KOPT-K1 (cell line): ENCODE data around the gene SERINC5.
A peak's percentile ranks its signal among the peaks of the same experiment; 100 is the strongest.
"Not testable (repeated sequence)": the region's sequence is repeated elsewhere in the genome, so short reads cannot be mapped to it uniquely, and the experiment has no call there.

ENCODE experiments used
- H3K27ac ChIP-seq: fragments of 200-600 bp; sonication (generic); 2 replicates; pipeline ENCODE4 v1.5.1; 2016; ENCODE audit warnings: antibody characterized with exemption, mild to moderate bottlenecking, low read depth, low read length; ENCODE audit not compliant: poor library complexity, severe bottlenecking
- H3K36me3 ChIP-seq: fragments of 200-600 bp; sonication (generic); 2 replicates; pipeline ENCODE4 v1.5.1; 2017; ENCODE audit warnings: antibody characterized with exemption, mild to moderate bottlenecking, low read length, moderate library complexity; ENCODE audit not compliant: insufficient read depth
- H3K9me3 ChIP-seq: fragments of 200-600 bp; sonication (generic); 2 replicates; pipeline ENCODE4 v1.5.1; 2017; ENCODE audit warnings: antibody characterized with exemption, low read length, mild to moderate bottlenecking; ENCODE audit not compliant: insufficient read depth, poor library complexity, severe bottlenecking

The SERINC5 gene

GRCh38 chr5:80255811-80256712 is at the start of gene SERINC5:
SERINC5 (minus strand) TSS chr5:80256048; CDS start chr5:80255922, 126 bp downstream.
- Histone ChIP-seq H3K9me3 (no peaks in the 10 kb centered on the region), H3K36me3 (peaks cover 20% of the 10 kb centered on the region; the same call in 1 of the 2 replicates), H3K27ac (peak within 1 kb of the TSS; percentile 89)

DNA sequence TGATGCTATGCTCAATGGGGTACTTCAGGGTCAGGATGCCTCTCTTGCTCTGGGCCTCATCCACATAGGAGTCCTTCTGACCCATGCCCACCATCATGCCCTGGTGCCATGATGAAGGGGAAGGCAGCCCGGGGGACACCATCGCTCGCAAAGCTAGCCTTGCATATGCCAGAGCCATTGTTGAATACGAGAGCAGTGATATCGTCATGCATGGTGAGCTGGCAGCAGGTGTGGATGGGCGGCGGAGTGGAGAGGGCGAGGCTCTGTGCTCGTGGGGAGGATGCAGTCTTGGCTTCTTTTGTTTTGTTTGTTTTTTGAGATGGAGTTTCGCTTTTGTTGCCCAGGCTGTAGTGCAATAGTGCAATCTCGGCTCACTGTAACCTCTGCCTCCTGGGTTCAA is 46.8 kb upstream of the SERINC5 start:
- H3K36me3 ChIP-seq, result no peaks in the 10 kb centered on the region
- no peaks in the 10 kb centered on the region for H3K9me3 ChIP-seq
- H3K27ac ChIP-seq, result no peak overlapping the region

DNA sequence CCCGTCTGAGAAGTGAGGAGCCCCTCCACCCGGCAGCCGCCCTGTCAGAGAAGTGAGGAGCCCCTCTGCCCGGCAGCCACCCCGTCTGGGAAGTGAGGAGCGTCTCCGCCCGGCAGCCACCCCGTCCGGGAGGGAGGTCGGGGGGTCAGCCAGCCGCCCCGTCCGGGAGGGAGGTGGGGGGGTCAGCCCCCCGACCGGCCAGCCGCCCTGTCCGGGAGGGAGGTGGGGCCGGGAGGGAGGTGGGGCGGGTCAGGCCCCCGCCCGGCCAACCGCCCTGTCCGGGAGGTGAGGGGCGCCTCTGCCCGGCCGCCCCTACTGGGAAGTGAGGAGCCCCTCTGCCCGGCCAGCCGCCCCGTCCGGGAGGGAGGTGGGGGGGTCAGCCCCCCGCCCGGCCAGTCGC is 45.5 kb upstream of the SERINC5 start:
- not testable (repeated sequence) for H3K36me3 ChIP-seq, H3K27ac ChIP-seq, H3K9me3 ChIP-seq

GRCh38 chr5:80300796-80301195 is 44.9 kb upstream of the SERINC5 start:
- not testable (repeated sequence) for H3K27ac ChIP-seq, H3K9me3 ChIP-seq, H3K36me3 ChIP-seq

DNA sequence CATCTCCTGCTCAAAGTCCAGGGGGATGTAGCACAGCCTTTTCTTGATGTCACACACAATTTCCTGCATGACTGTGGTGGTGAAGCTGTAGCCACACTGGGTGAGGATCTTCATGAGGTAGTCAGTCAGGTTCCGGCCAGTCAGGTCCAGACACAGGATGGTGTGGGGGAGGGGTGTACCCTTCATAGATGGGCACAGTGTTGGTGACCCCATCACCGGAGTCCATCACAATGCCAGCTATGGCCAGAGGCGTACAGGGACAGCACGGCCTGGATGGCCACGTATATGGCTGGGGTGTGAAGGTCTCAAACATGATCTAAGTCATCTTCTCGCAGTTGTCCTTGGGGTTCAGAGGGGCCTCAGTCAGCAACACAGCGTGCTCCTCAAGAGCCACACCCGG is 44.3 kb upstream of the SERINC5 start:
- Histone ChIP-seq H3K9me3 (no peaks in the 10 kb centered on the region), H3K27ac (no peak overlapping the region), H3K36me3 (no peaks in the 10 kb centered on the region)

DNA sequence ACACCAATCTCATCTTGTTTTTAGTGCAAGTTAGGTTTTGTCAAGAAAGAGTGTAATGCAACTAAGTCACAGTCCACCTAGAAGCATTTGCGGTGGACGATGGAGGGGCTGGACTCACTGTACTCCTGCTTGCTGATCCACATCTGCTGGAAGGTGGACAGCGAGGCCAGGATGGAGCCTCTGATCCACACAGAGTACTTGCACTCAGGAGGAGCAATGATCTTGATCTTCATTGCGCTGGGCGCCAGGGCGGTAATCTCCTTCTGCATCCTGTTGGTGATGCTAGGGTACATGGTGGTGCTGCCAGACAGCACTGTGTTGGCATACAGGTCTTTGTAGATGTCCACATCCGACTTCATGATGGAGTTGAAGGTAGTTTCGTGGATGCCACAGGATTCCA is 43.8 kb upstream of the SERINC5 start:
- H3K27ac ChIP-seq, result no peak overlapping the region
- H3K9me3 ChIP-seq, result no peaks in the 10 kb centered on the region

GRCh38 chr5:80296121-80296520 is 40.3 kb upstream of the SERINC5 start:
- Histone ChIP-seq H3K9me3 (no peaks in the 10 kb centered on the region), H3K36me3 (no peaks in the 10 kb centered on the region), H3K27ac (no peak overlapping the region)

More for the DNA sequence above, 43.8 kb upstream of the SERINC5 start:
- no peaks in the 10 kb centered on the region for H3K36me3 ChIP-seq

DNA sequence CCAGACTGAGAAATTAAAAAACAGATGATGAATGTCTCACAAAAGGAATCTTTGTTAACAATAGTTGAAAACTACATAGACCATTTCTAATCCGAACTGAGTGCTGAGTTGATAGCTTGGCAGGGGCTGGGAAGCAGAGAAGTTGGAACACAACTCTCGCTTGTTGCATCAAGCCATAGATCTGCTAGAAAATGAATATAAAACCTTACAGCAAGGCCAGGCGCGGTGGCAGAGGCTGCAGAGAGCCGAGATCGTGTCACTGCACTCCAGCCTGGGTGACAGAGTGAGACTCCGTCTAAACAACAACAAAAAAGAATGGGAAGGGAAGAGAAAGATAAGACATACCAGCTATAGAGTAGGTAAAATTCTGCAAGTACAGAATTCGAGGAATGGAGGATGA is 35.9 kb upstream of the SERINC5 start:
- no peaks in the 10 kb centered on the region for H3K36me3 ChIP-seq
- no peak overlapping the region for H3K27ac ChIP-seq
- no peaks in the 10 kb centered on the region for H3K9me3 ChIP-seq

DNA sequence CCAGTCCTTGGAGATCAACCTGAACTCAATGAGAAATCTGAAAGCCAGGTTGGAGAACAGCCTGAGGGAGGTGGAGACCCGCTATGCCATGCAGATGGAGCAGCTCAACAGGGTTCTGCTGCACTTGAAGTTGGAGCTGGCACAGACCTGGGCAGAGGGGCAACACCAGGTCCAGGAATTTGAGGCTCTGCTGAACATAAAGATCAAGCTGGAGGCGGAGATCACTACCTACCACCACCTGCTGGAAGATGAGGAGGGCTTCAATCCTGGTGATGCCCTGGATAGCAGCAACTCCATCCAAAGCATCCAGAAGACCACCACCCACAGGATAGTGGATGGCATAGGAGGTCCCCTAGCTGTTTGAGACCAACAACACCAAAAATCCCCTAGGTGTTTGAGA is 33.5 kb upstream of the SERINC5 start:
- no peak overlapping the region for H3K27ac ChIP-seq
- H3K9me3 ChIP-seq, result no peaks in the 10 kb centered on the region
- H3K36me3 ChIP-seq, result no peaks in the 10 kb centered on the region

GRCh38 chr5:80288177-80288576 is 32.3 kb upstream of the SERINC5 start:
- H3K27ac ChIP-seq, result no peak overlapping the region
- no peaks in the 10 kb centered on the region for H3K36me3 ChIP-seq
- no peaks in the 10 kb centered on the region for H3K9me3 ChIP-seq

DNA sequence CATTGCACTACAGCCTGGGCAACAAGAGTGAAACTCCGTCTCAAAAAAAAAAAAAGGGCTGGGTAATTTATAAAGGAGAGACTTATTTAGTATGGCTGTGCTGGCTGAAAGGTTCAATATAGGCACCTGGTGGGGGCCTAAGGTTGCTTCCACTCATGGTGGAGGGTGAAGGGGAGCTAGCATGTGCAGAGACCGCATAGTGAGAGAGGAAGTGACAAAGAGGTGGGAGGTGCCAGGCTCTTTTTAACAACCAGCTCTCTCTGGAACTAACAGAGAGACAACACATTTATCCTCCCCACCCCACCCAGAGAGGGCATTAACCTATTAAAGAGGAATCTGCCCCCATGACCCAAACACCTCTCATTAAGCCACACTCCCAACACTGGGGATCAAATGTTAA is 28.9 kb upstream of the SERINC5 start:
- Histone ChIP-seq H3K27ac (peak overlapping the region; percentile 44), H3K9me3 (no peaks in the 10 kb centered on the region), H3K36me3 (no peaks in the 10 kb centered on the region)

DNA sequence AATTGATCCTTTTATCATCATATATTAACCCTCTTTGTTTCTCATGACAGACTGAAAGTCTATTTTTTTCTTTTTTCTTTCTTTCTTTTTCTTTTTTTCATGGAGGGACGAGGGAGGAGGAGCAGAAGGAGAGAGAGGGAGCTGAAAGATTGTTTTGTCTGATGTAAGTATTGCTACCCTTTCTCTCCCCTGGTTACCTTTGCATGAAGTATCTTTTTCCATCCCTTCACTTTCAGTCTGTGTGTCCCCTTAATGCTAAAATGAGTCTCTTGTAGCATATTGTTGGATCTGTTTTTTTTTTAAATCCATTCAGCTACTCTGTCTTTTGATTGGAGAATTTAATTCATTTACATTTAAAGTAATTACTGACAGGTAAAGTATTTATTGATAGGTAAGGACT is 27.5 kb upstream of the SERINC5 start:
- no peaks in the 10 kb centered on the region for H3K36me3 ChIP-seq
- H3K9me3 ChIP-seq, result no peaks in the 10 kb centered on the region
- no peak overlapping the region for H3K27ac ChIP-seq

DNA sequence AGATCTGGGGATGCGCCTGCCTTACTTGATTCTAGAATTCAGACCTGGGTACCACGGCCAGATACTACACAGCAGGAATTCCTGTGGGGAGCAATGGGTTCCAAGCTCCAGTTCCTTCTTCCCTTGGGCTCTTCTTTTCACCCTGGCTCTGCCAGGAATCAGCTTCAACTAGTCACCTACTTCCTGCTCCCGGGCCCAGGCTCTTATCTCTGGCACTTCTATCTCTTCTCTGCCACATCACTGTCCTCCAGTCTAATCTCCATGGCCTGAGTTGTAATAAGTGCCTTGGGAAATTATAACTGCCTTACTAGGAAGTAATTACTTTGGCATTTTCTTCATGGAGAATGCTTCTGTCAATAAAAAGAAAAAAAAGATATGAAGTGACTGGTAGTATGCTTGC is 26.2 kb upstream of the SERINC5 start:
- Histone ChIP-seq H3K9me3 (no peaks in the 10 kb centered on the region), H3K36me3 (no peaks in the 10 kb centered on the region), H3K27ac (no peak overlapping the region)

GRCh38 chr5:80277191-80277590 is 21.3 kb upstream of the SERINC5 start:
- no peak overlapping the region for H3K27ac ChIP-seq
- no peaks in the 10 kb centered on the region for H3K36me3 ChIP-seq
- H3K9me3 ChIP-seq, result no peaks in the 10 kb centered on the region

GRCh38 chr5:80276186-80276585 is 20.3 kb upstream of the SERINC5 start:
- no peaks in the 10 kb centered on the region for H3K36me3 ChIP-seq
- no peaks in the 10 kb centered on the region for H3K9me3 ChIP-seq
- H3K27ac ChIP-seq, result no peak overlapping the region

DNA sequence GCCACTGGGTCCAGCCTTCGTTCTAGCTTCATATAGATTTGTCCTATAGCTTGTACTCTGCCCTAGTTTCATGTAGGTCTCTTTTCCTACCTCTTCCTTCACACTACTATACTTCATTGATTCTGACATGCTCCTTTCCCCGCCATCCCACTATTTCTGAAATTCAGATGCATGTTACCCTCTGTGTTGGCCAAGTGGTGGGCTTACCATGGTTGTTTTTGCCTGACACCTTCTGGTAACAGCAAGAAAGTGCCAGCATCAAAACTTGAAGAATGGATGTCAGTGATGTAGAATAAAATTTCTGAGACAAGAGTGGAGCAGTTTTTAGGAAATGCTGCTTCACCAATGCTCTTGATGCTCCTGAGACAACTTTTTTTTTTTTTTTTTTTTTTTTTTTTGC is 19.5 kb upstream of the SERINC5 start:
- no peaks in the 10 kb centered on the region for H3K36me3 ChIP-seq
- H3K9me3 ChIP-seq, result no peaks in the 10 kb centered on the region
- no peak overlapping the region for H3K27ac ChIP-seq
